H1 (cell line): ENCODE measurements around the gene ATP10D.

Experiments
- CEBPB ChIP-seq: IDR thresholded peaks from 2 replicates; pipeline ENCODE4 v1.6.1; 2012; ENCODE audit warnings: low read depth, low read length
- CHD7 ChIP-seq: fragments of 300-600 bp; sonication (generic); IDR thresholded peaks from 2 replicates; pipeline ENCODE4 v1.7.1; 2012; ENCODE audit warnings: low read length, moderate library complexity, mild to moderate bottlenecking, inconsistent platforms; ENCODE audit not compliant: insufficient replicate concordance
- CTCF ChIP-seq, 3 experiments: IDR thresholded peaks; 1 replicate in 2 of 3; 2 replicates in 1 of 3; pipeline versions ENCODE4 v1.5.1 to v1.6.1; 2011; ENCODE audit warnings: low read length in 3 of 3, mild to moderate bottlenecking in 3 of 3, inconsistent platforms in 2 of 3, low read depth in 1 of 3, moderate library complexity in 1 of 3; ENCODE audit not compliant: insufficient read depth in 1 of 3; ENCODE audit errors: control extremely low read depth in 1 of 3
- EP300 ChIP-seq, 2 experiments: IDR thresholded peaks; 1 replicate in 1 of 2; 2 replicates in 1 of 2; pipeline ENCODE4 v1.6.1; 2011 to 2012; ENCODE audit warnings: low read depth in 2 of 2, low read length in 2 of 2, mild to moderate bottlenecking in 2 of 2, borderline replicate concordance in 1 of 2, inconsistent platforms in 1 of 2, moderate library complexity in 1 of 2
- EZH2 ChIP-seq: fragments of 200-600 bp; sonication (generic); IDR thresholded peaks from 2 replicates; pipeline ENCODE4 v1.7.1; 2012; ENCODE audit warnings: low read depth, mild to moderate bottlenecking, moderate library complexity, low read length, inconsistent platforms; ENCODE audit not compliant: severe bottlenecking
- GABPA ChIP-seq: IDR thresholded peaks from 2 replicates; pipeline ENCODE4 v1.6.1; 2011; ENCODE audit warnings: mild to moderate bottlenecking, low read length, moderate library complexity, borderline replicate concordance; ENCODE audit not compliant: insufficient read depth
- POLR2A ChIP-seq, 2 experiments: IDR thresholded peaks; 1 replicate in 1 of 2; 2 replicates in 1 of 2; pipeline ENCODE4 v1.6.1; 2011; ENCODE audit warnings: low read depth in 2 of 2, low read length in 2 of 2, mild to moderate bottlenecking in 2 of 2; ENCODE audit errors: control extremely low read depth in 1 of 2
- RFX5 ChIP-seq: IDR thresholded peaks from 2 replicates; pipeline ENCODE4 v1.6.1; 2011; ENCODE audit warnings: low read depth, low read length, improper control_type of control experiment, borderline replicate concordance
- RNF2 ChIP-seq: fragments of 200-900, 300-1000 bp; sonication (generic); IDR thresholded peaks from 2 replicates; pipeline ENCODE4 v1.7.1; 2016; ENCODE audit warnings: borderline replicate concordance, low read depth, mild to moderate bottlenecking, antibody characterized with exemption, low read length; ENCODE audit not compliant: poor library complexity, severe bottlenecking; ENCODE audit errors: missing control alignments
- SUZ12 ChIP-seq: fragments of 200-600 bp; sonication (generic); IDR thresholded peaks from 2 replicates; pipeline ENCODE4 v1.6.1; 2012; ENCODE audit warnings: mild to moderate bottlenecking, inconsistent platforms, low read length, moderate library complexity, mixed read lengths
- TAF1 ChIP-seq: IDR thresholded peaks from 2 replicates; pipeline ENCODE4 v1.6.1; 2011; ENCODE audit warnings: mild to moderate bottlenecking, low read depth, low read length
- TBP ChIP-seq: IDR thresholded peaks from 2 replicates; pipeline ENCODE4 v1.6.1; 2011; ENCODE audit warnings: low read depth, low read length, improper control_type of control experiment
- TF ChIP-seq, protein P1 (sequence below): IDR thresholded peaks from 2 replicates; pipeline ENCODE4 v1.6.1; 2012; ENCODE audit warnings: inconsistent platforms

GRCh38 chr4:47451657-47452056 is 33.4 kb upstream of the ATP10D start:
- TF ChIP-seq, protein P1, sequence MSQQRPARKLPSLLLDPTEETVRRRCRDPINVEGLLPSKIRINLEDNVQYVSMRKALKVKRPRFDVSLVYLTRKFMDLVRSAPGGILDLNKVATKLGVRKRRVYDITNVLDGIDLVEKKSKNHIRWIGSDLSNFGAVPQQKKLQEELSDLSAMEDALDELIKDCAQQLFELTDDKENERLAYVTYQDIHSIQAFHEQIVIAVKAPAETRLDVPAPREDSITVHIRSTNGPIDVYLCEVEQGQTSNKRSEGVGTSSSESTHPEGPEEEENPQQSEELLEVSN, result no peak
- TF ChIP-seq CTCF (IDR thresholded peaks at IDR 0.05; ENCODE audit: control extremely low read depth in 1 of 3, insufficient read depth in 1 of 3, low read depth in 1 of 3, low read length in 3 of 3) (no peak), CHD7 (no peak), EP300 (IDR thresholded peaks at IDR 0.05; ENCODE audit: borderline replicate concordance in 1 of 2, low read depth in 2 of 2, low read length in 2 of 2) (no peak), RNF2 (no peak), EZH2 (no peak), POLR2A (IDR thresholded peaks at IDR 0.05; ENCODE audit: control extremely low read depth in 1 of 2, low read depth in 2 of 2, low read length in 2 of 2) (no peak), SUZ12 (no peak), CEBPB (no peak), RFX5 (no peak), TAF1 (no peak), GABPA (no peak), TBP (no peak)
